Kidney epithelial cell (primary cell): ENCODE data around the gene ALDH3B1. TPM values are rescaled to one million over a fixed set of nuclear protein-coding genes. Genes with fewer than 3 reads are reported as not detected.

Experiments used
- DNase-seq: peaks from one replicate; pipeline ENCODE4 v3.0.0-alpha.2; 2010; ENCODE audit warnings: low read depth
- H3K27me3 ChIP-seq: 2 replicates; pipeline ENCODE4 v1.6.0; 2011; ENCODE audit warnings: low read length; ENCODE audit not compliant: control insufficient read depth, insufficient read depth
- H3K36me3 ChIP-seq: 2 replicates; pipeline ENCODE4 v1.5.1; 2011; ENCODE audit warnings: low read length; ENCODE audit not compliant: control insufficient read depth, insufficient read depth
- H3K4me3 ChIP-seq: 2 replicates; pipeline ENCODE4 v1.5.1; 2011; ENCODE audit warnings: low read depth, mild to moderate bottlenecking, control low read depth, low read length
- CTCF ChIP-seq: IDR thresholded peaks from 2 replicates; pipeline ENCODE4 v1.5.1; 2011; ENCODE audit warnings: mild to moderate bottlenecking, moderate library complexity, low read length, control low read depth, inconsistent platforms; ENCODE audit not compliant: insufficient read depth, poor library complexity, severe bottlenecking
- total RNA-seq: library from RNA; depleted of rRNA; stranded (reverse); fragments of >200 nt; gene quantifications from 2 replicates; pipeline ENCODE4 v1.2.3, GENCODE V29; 2015

ALDH3B1 gene
- total RNA-seq, 1 donor from 2014 or later = 2.6 TPM

- H3K4me3 ChIP-seq = no peak overlapping the region
- no peak for TF ChIP-seq CTCF
- H3K36me3 ChIP-seq = no peaks in the 10 kb centered on the region
- H3K27me3 ChIP-seq = no peaks in the 10 kb centered on the region
- no peak for DNase-seq
Observed at GRCh38 chr11:67996622-67997474, 13.3 kb upstream of the ALDH3B1 start.

- no peaks in the 10 kb centered on the region for H3K27me3 ChIP-seq
- H3K36me3 ChIP-seq = no peaks in the 10 kb centered on the region
- no peak for TF ChIP-seq CTCF
- H3K4me3 ChIP-seq = no peak overlapping the region
- DNase-seq = no peak
Observed at GRCh38 chr11:67997475-67997921, 12.6 kb upstream of the ALDH3B1 start.

GRCh38 chr11:67998150-67999045, 11.7 kb upstream of the ALDH3B1 start:
- DNase-seq = no peak
- no peaks in the 10 kb centered on the region for H3K36me3 ChIP-seq
- TF ChIP-seq CTCF = no peak
- H3K4me3 ChIP-seq = no peak overlapping the region
- H3K27me3 ChIP-seq = no peaks in the 10 kb centered on the region

- no peak for TF ChIP-seq CTCF
- Histone ChIP-seq H3K4me3 (no peak overlapping the region), H3K36me3 (no peaks in the 10 kb centered on the region), H3K27me3 (no peaks in the 10 kb centered on the region)
- DNase-seq = no peak
Observed at GRCh38 chr11:67999201-67999629, 10.9 kb upstream of the ALDH3B1 start.

- H3K27me3 ChIP-seq = no peaks in the 10 kb centered on the region
- no peak for TF ChIP-seq CTCF
- H3K36me3 ChIP-seq = no peaks in the 10 kb centered on the region
- no peak overlapping the region for H3K4me3 ChIP-seq
- no peak for DNase-seq
Observed at GRCh38 chr11:67999704-68000103, 10.4 kb upstream of the ALDH3B1 start.
